PFSK-1 (cell line): ENCODE data around the gene COLEC12.

Experiments used
- FOXP2 ChIP-seq: optimal IDR thresholded peaks from 2 replicates; pipeline ENCODE3; 2011; ENCODE audit warnings: borderline replicate concordance, control low read depth, inconsistent platforms; ENCODE audit not compliant: insufficient read depth; ENCODE audit errors: extremely low read length, extremely low read depth
- POLR2AphosphoS5 ChIP-seq: IDR thresholded peaks from 2 replicates; pipeline ENCODE4 v1.6.1; 2012; ENCODE audit warnings: low read depth, mild to moderate bottlenecking, control low read depth, low read length, moderate library complexity
- REST ChIP-seq, 2 experiments: IDR thresholded peaks; 2 replicates each; pipeline versions ENCODE4 v1.6.1 to v1.8.0; 2011 to 2012; ENCODE audit warnings: low read depth in 2 of 2, low read length in 2 of 2, control low read depth in 1 of 2, inconsistent platforms in 1 of 2, mild to moderate bottlenecking in 1 of 2, moderate library complexity in 1 of 2; ENCODE audit not compliant: insufficient read depth in 1 of 2
- SIN3A ChIP-seq: IDR thresholded peaks from 2 replicates; pipeline ENCODE4 v1.6.1; 2012; ENCODE audit warnings: mild to moderate bottlenecking, low read length, moderate library complexity, borderline replicate concordance; ENCODE audit not compliant: insufficient read depth
- TAF1 ChIP-seq: IDR thresholded peaks from 2 replicates; pipeline ENCODE4 v1.6.1; 2012; ENCODE audit warnings: low read length, control low read depth, borderline replicate concordance; ENCODE audit not compliant: insufficient read depth

Gene COLEC12

DNA sequence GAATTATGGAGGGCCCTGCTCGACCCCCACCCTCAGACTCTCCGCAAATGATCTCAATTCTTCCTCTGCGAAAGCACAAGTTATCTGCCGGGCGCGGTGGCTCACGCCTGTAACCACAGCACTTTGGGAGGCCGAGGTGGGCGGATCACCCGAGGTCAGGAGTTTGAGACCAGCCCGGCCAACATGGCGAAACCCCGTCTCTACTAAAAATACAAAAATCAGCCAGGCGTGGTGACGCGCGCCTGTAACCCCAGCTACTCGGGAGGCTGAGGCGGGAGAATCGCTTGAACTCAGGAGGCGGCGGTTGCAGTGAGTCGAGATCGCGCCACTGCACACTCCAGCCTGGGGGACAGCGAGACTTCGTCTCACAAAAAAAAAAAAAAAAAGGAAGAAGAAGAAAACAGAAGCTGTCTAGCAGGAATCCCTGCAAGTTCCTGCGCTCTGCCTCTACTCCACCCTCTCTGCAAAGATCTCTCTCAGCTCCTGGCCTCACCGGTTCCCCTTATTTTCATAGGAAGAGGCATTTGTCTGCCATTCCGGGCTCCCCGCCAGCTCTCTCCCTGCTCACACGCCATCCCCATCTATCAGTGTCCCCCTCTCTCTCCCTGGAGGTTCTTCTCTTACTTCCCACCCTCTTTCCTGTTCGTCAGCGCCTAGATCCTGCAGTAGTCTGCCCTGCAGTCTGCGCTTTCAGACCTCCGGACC lies 13.5 kb upstream of the COLEC12 start:
- TF ChIP-seq REST (IDR thresholded peaks at IDR 0.05; ENCODE audit: insufficient read depth in 1 of 2, low read depth in 2 of 2, low read length in 2 of 2), result no peak
- no peak for TF ChIP-seq SIN3A

DNA sequence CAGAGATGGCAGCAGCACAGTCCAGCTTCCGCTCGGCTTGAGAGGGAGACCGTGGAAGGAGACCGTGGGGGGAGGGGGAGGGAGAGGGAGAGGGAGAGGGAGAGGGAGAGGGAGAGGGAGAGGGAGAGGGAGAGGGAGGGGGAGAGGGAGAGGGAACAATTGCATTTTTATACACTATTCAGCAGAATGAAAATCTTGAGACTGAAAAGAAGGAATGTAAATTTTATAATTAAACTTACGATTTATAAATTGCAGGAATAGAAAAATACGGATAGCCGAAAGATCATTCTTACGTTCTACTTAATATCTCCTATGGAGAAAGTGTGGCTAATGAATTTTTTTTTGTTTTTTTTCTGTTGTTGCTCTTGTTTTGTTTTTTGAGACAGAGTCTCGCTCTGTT lies 12.5 kb upstream of the COLEC12 start:
- no peak for TF ChIP-seq FOXP2
- no peak for TF ChIP-seq SIN3A
- no peak for TF ChIP-seq TAF1
- no peak for TF ChIP-seq REST (IDR thresholded peaks at IDR 0.05; ENCODE audit: insufficient read depth in 1 of 2, low read depth in 2 of 2, low read length in 2 of 2)
- TF ChIP-seq POLR2AphosphoS5, result no peak

DNA sequence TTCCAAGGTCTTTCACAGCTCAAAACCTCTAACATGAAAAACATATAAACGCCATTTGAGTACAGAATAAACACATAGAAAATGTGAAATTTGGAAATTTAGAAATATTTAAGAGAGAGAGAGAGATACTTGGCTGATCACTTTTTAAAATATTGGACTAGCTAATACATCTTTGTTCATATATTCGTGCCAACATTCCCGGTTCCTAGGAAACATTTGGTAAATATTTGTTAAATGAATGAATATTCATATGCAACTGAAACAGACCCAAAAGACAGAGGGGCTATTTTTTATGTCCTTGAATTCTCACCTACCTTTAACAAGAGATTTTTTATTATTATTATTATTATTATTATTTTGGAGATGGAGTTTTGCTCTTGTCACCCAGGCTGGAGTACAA lies 8.3 kb upstream of the COLEC12 start:
- TF ChIP-seq FOXP2 (no peak), TAF1 (no peak), POLR2AphosphoS5 (no peak), SIN3A (no peak), REST (IDR thresholded peaks at IDR 0.05; ENCODE audit: insufficient read depth in 1 of 2, low read depth in 2 of 2, low read length in 2 of 2) (no peak)

DNA sequence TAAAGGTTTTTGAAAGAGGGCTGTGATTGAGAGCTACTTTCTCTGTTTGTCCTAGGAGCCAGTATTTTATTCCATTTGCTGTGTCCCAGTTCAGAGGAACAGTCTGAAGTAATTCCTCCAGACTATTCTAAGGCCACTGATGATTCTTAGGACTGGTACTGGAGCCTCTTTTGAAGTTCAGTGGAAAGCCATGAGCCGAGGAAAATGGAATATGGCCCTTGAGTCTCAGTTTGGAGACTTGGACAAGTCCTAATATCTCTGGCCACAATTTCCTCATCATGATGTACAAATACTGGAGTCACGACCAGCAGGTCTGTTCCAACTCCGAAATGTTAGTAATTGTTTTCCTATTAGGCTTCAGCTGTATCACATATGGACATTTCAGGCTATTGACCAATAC lies 7.1 kb upstream of the COLEC12 start:
- TF ChIP-seq SIN3A (no peak), TAF1 (no peak), POLR2AphosphoS5 (no peak), REST (IDR thresholded peaks at IDR 0.05; ENCODE audit: insufficient read depth in 1 of 2, low read depth in 2 of 2, low read length in 2 of 2) (no peak), FOXP2 (no peak)

GRCh38 chr18:506801-507200 lies 6.3 kb upstream of the COLEC12 start:
- TF ChIP-seq TAF1 (no peak), SIN3A (no peak), POLR2AphosphoS5 (no peak), REST (IDR thresholded peaks at IDR 0.05; ENCODE audit: insufficient read depth in 1 of 2, low read depth in 2 of 2, low read length in 2 of 2) (no peak), FOXP2 (no peak)
